Fibroblast of lung (primary cell): ENCODE results near the gene ABCA13.

ENCODE experiments used
- CTCF ChIP-seq, 2 donors: IDR thresholded peaks in 1 of 2; conservative IDR thresholded peaks in 1 of 2; 1 replicate in 1 of 2; 2 replicates in 1 of 2; pipeline ENCODE4 v1.5.1; 2011 to 2012; ENCODE audit warnings: low read length in 2 of 2, control low read depth in 1 of 2, inconsistent platforms in 1 of 2, low read depth in 1 of 2, mild to moderate bottlenecking in 1 of 2
- EZH2 ChIP-seq: IDR thresholded peaks from 2 replicates; pipeline ENCODE4 v1.5.1; 2012; ENCODE audit warnings: low read length, control low read depth, mild to moderate bottlenecking; ENCODE audit errors: missing control alignments

- TF ChIP-seq EZH2: no peak
- no peak for TF ChIP-seq CTCF (conservative IDR thresholded peaks at IDR 0.05 in 1 of 2, IDR thresholded peaks at IDR 0.05 in 1 of 2; ENCODE audit: low read depth in 1 of 2, low read length in 2 of 2)
Measured at GRCh38 chr7:48183370-48183743, 12.1 kb downstream of the ABCA13 start.
